Uterus (tissue), 2 donors: ENCODE measurements around the gene TSSK2.

Source experiments
- CTCF ChIP-seq, 4 experiments: fragments of 200-600 bp in 2 of 4; fragments of 450-650 bp in 2 of 4; sonication (generic) in 2 of 4; IDR thresholded peaks; one replicate each; pipeline ENCODE4 v1.5.1; 2016 to 2019; ENCODE audit warnings: antibody characterized with exemption in 4 of 4, mild to moderate bottlenecking in 2 of 4, moderate library complexity in 1 of 4
- POLR2A ChIP-seq, 2 donors: fragments of 450-650 bp; IDR thresholded peaks; one replicate each; pipeline ENCODE4 v1.6.1; 2016; ENCODE audit warnings: antibody characterized with exemption in 2 of 2, mild to moderate bottlenecking in 1 of 2, moderate library complexity in 1 of 2

- no peak for TF ChIP-seq POLR2A (IDR thresholded peaks at IDR 0.05)
- TF ChIP-seq CTCF (IDR thresholded peaks at IDR 0.05): no peak
These were observed 24.0 kb upstream of the TSSK2 start for GRCh38 chr22:19106886-19107729.
